PC-3 (cell line): Measurements from ENCODE around the gene P2RX4. TPM values are rescaled to one million over a fixed set of nuclear protein-coding genes. Genes with fewer than 3 reads are reported as not detected.

ENCODE experiments used
- ATAC-seq: fragments of 200-7000 bp; cut with Tn5 transposase; 2 replicates; pipeline ENCODE4 v1.9.1; 2020; ENCODE audit warnings: mild to moderate bottlenecking, moderate library complexity
- BruUV-seq: library from RNA; stranded (reverse); fragments of 400-500 nt; replicated peaks from 2 replicates; lab custom pipeline; 2021; lab: Mats Ljungman, UMichigan
- CTCF ChIA-PET: fragments of 300-600 bp; sonication (Branson Sonifier 250); formaldehyde crosslinking; loops from one replicate; lab custom pipeline; 2022; ENCODE audit warnings: antibody characterized with exemption; lab: Charles Lee
- POLR2A ChIA-PET: fragments of 300-600 bp; sonication (Branson Sonifier 250); formaldehyde crosslinking; loops from one replicate; lab custom pipeline; 2022; ENCODE audit warnings: antibody characterized with exemption; ENCODE audit not compliant: unreplicated experiment; lab: Charles Lee
- DNase-seq: peaks from one replicate; pipeline ENCODE4 v3.0.0-alpha.2; 2015
- H2AFZ ChIP-seq: fragments of 300-600 bp; sonication (generic); 2 replicates; pipeline ENCODE4 v1.6.0; 2016; ENCODE audit warnings: antibody characterized with exemption, low read length
- H3F3A ChIP-seq: fragments of 300-600 bp; sonication (generic); one replicate; pipeline ENCODE4 v1.6.0; 2017; ENCODE audit warnings: antibody characterized with exemption, low read length, control low read depth, mild to moderate bottlenecking; ENCODE audit not compliant: unreplicated experiment
- H3K27ac ChIP-seq: fragments of 300-600 bp; sonication (generic); 2 replicates; pipeline ENCODE4 v1.5.1; 2016; ENCODE audit warnings: mild to moderate bottlenecking, low read length
- H3K27me3 ChIP-seq: fragments of 300-600 bp; sonication (generic); 2 replicates; pipeline ENCODE4 v1.6.1; 2016; ENCODE audit warnings: low read length, mixed read lengths
- H3K36me3 ChIP-seq: fragments of 300-600 bp; sonication (generic); 2 replicates; pipeline ENCODE4 v1.6.1; 2016; ENCODE audit warnings: low read depth, mixed run types, low read length, mixed read lengths
- H3K4me1 ChIP-seq: fragments of 300-600 bp; sonication (generic); 2 replicates; pipeline ENCODE4 v1.5.1; 2016; ENCODE audit warnings: low read length; ENCODE audit not compliant: insufficient read depth
- H3K4me2 ChIP-seq: fragments of 300-600 bp; sonication (generic); 2 replicates; pipeline ENCODE4 v1.6.0; 2016; ENCODE audit warnings: low read length
- H3K4me3 ChIP-seq: fragments of 300-600 bp; sonication (generic); 2 replicates; pipeline ENCODE4 v1.5.1; 2016; ENCODE audit warnings: mild to moderate bottlenecking, low read length, mixed read lengths
- H3K79me2 ChIP-seq: fragments of 300-600 bp; sonication (generic); 2 replicates; pipeline ENCODE4 v1.6.1; 2017; ENCODE audit warnings: low read length, mixed read lengths
- H3K9ac ChIP-seq: fragments of 300-600 bp; sonication (generic); 2 replicates; pipeline ENCODE4 v1.6.0; 2016; ENCODE audit warnings: mild to moderate bottlenecking, low read length
- H3K9me2 ChIP-seq: fragments of 300-600 bp; sonication (generic); replicated peaks from 2 replicates; pipeline ENCODE4 v1.6.1; 2016; ENCODE audit warnings: mixed run types, low read length, mixed read lengths
- H3K9me3 ChIP-seq: fragments of 300-600 bp; sonication (generic); 2 replicates; pipeline ENCODE4 v1.6.1; 2016; ENCODE audit warnings: low read length, mixed read lengths
- H4K20me1 ChIP-seq: fragments of 300-600 bp; sonication (generic); 2 replicates; pipeline ENCODE4 v1.6.1; 2016; ENCODE audit warnings: low read length, mixed read lengths
- EZH2 ChIP-seq: fragments of 300-600 bp; sonication (generic); IDR thresholded peaks from one replicate; pipeline ENCODE4 v1.6.1; 2017; ENCODE audit warnings: antibody characterized with exemption, mild to moderate bottlenecking, low read length; ENCODE audit not compliant: unreplicated experiment
- EZH2phosphoT487 ChIP-seq: fragments of 300-600 bp; sonication (generic); IDR thresholded peaks from 2 replicates; pipeline ENCODE4 v1.6.1; 2018; ENCODE audit warnings: mild to moderate bottlenecking, antibody characterized with exemption, low read length, borderline replicate concordance
- intact Hi-C: fragments of 100-400 bp; cut with micrococcal nuclease; formaldehyde crosslinking; loops from 2 replicates; pipeline ENCODE4 v1.9.0; 2023
- total RNA-seq: library from RNA; depleted of rRNA; stranded (reverse); fragments of >200 nt; gene quantifications from 2 replicates; pipeline ENCODE4 v1.2.3, GENCODE V29; 2014
- TF ChIP-seq, protein P1 (sequence below): fragments of 300-600 bp; sonication (generic); conservative IDR thresholded peaks from 2 replicates; pipeline ENCODE4 v1.5.1; 2017; ENCODE audit warnings: antibody characterized with exemption, low read depth, mild to moderate bottlenecking, low read length

P2RX4 gene
- total RNA-seq, 1 experiment from 2014 or later, result 21.6 TPM

DNA sequence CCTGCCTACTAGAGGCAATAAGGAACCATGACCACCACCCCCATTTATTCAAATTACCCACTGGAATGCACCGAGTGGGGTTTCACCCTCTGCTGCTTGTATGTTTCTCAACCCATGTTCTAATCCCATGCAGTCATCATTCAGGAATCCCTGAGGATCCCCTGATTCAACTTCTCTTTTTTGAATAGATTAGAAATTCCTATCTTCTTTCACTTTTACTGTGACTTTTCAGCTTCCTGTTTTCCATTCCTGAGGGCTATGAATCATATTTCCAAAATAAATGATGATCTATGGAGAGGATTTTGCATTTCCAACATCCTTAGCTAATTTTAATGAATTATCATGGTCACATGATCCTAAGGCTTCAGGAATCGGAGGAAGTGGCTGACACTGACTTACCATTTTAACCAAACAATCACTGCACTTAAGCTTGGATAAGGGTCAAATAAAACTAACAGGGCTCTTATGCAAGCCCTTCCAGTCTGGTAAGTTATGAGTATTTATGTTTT lies 19.4 kb upstream of the P2RX4 start:
- no peak overlapping the region for H3K9ac ChIP-seq
- ATAC-seq (peak; percentile 48), DNase-seq (peak; percentile 68)
- intact Hi-C loops, result no loop called here
- CTCF ChIA-PET, result no interaction called here
- H3K4me3 ChIP-seq, result no peak overlapping the region
- H3K36me3 ChIP-seq, result no peaks in the 10 kb centered on the region
- H4K20me1 ChIP-seq, result no peaks in the 10 kb centered on the region
- no peaks in the 10 kb centered on the region for H3K27me3 ChIP-seq
- peak overlapping the region; percentile 24; the same call in 1 of the 2 replicates for H2AFZ ChIP-seq
- no TSS peak for BruUV-seq
- H3K9me3 ChIP-seq, result no peaks in the 10 kb centered on the region
- H3K9me2 ChIP-seq, result no peaks in the 10 kb centered on the region
- H3K27ac ChIP-seq, result no peak overlapping the region
- no peaks in the 10 kb centered on the region for H3K79me2 ChIP-seq
- H3F3A ChIP-seq, result no peaks in the 10 kb centered on the region
- H3K4me1 ChIP-seq, result peaks cover 10% of the 10 kb centered on the region
- H3K4me2 ChIP-seq, result peak overlapping the region; percentile 2; the same call in 1 of the 2 replicates
- TF ChIP-seq EZH2, result no peak
- TF ChIP-seq, protein P1, sequence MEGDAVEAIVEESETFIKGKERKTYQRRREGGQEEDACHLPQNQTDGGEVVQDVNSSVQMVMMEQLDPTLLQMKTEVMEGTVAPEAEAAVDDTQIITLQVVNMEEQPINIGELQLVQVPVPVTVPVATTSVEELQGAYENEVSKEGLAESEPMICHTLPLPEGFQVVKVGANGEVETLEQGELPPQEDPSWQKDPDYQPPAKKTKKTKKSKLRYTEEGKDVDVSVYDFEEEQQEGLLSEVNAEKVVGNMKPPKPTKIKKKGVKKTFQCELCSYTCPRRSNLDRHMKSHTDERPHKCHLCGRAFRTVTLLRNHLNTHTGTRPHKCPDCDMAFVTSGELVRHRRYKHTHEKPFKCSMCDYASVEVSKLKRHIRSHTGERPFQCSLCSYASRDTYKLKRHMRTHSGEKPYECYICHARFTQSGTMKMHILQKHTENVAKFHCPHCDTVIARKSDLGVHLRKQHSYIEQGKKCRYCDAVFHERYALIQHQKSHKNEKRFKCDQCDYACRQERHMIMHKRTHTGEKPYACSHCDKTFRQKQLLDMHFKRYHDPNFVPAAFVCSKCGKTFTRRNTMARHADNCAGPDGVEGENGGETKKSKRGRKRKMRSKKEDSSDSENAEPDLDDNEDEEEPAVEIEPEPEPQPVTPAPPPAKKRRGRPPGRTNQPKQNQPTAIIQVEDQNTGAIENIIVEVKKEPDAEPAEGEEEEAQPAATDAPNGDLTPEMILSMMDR, result no peak
- TF ChIP-seq EZH2phosphoT487, result no peak
- POLR2A ChIA-PET, result no interaction called here

DNA sequence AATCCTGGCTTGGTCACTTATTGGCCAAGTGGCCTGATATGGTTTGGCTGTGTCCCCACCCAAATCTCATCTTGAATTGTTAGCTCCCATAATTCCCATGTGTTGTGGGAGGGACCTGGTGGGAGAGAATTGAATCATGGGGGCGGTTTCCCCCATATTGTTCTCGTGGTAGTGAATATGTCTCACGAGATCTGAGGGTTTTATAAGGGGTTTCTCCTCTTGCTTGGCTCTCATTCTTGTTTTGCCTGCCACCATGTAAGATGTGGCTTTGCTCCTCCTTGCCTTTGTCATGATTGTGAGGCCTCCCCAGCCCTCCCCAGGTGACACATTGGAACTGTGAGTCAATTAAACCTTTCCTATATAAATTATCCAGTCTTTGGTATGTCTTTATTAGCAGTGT lies 18.8 kb upstream of the P2RX4 start:
- H4K20me1 ChIP-seq, result no peaks in the 10 kb centered on the region
- CTCF ChIA-PET, result no interaction called here
- no peaks in the 10 kb centered on the region for H3K27me3 ChIP-seq
- no peak for TF ChIP-seq EZH2
- TF ChIP-seq, protein P1, result no peak
- TF ChIP-seq EZH2phosphoT487, result no peak
- no peaks in the 10 kb centered on the region for H3K36me3 ChIP-seq
- H2AFZ ChIP-seq, result peak overlapping the region; percentile 24; the same call in 1 of the 2 replicates
- H3K4me2 ChIP-seq, result peak overlapping the region; percentile 2; the same call in 1 of the 2 replicates
- H3K9me2 ChIP-seq, result no peaks in the 10 kb centered on the region
- no peaks in the 10 kb centered on the region for H3K9me3 ChIP-seq
- DNase-seq (no peak), ATAC-seq (no peak)
- POLR2A ChIA-PET, result no interaction called here
- H3F3A ChIP-seq, result no peaks in the 10 kb centered on the region
- H3K27ac ChIP-seq, result no peak overlapping the region
- no peaks in the 10 kb centered on the region for H3K79me2 ChIP-seq
- H3K4me3 ChIP-seq, result no peak overlapping the region
- no peak overlapping the region for H3K9ac ChIP-seq
- BruUV-seq, result no TSS peak
- intact Hi-C loops, result no loop called here
- H3K4me1 ChIP-seq, result peaks cover 10% of the 10 kb centered on the region

DNA sequence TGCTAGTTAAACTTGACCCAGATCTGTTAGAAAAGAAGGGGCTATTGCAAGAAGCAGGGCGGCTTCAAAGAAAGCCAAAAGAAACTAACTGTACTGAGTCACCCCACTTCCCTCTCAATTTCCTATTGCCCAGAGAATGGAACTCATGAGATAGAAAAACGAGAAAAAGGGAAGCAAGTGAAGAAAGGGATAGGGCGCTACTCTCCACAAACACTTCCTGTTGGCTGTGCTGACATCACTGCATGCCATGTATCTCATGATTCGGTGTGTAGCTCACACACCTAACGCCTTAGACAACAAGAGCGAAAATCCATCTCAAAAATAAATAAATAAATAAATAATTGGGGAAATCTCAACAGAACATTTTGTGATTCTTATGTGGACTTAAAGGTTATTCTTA lies 13.0 kb upstream of the P2RX4 start:
- Histone ChIP-seq H3K9me3 (no peaks in the 10 kb centered on the region), H2AFZ (no peak overlapping the region), H3K4me1 (peaks cover 3% of the 10 kb centered on the region; the same call in 1 of the 2 replicates), H3K4me2 (no peak overlapping the region), H3K27ac (no peak overlapping the region), H3K4me3 (no peak overlapping the region), H3F3A (no peaks in the 10 kb centered on the region), H3K9me2 (no peaks in the 10 kb centered on the region), H3K79me2 (no peaks in the 10 kb centered on the region), H4K20me1 (no peaks in the 10 kb centered on the region), H3K36me3 (no peaks in the 10 kb centered on the region), H3K27me3 (no peaks in the 10 kb centered on the region), H3K9ac (no peak overlapping the region)
- DNase-seq (no peak), ATAC-seq (no peak)
- TF ChIP-seq, protein P1, result no peak
- TF ChIP-seq EZH2phosphoT487 (no peak), EZH2 (no peak)
- ChIA-PET CTCF (no interaction called here), POLR2A (no interaction called here)
- BruUV-seq, result no TSS peak
- intact Hi-C loops, result no loop called here
